ENCODE data around the gene LRCH2. TPM values are rescaled to one million over a fixed set of nuclear protein-coding genes. Genes with fewer than 3 reads are reported as not detected.

Gene LRCH2
- total RNA-seq, 4 donors from 2014 or later: 1.2 to 7.8 (median 4.5) TPM

DNA sequence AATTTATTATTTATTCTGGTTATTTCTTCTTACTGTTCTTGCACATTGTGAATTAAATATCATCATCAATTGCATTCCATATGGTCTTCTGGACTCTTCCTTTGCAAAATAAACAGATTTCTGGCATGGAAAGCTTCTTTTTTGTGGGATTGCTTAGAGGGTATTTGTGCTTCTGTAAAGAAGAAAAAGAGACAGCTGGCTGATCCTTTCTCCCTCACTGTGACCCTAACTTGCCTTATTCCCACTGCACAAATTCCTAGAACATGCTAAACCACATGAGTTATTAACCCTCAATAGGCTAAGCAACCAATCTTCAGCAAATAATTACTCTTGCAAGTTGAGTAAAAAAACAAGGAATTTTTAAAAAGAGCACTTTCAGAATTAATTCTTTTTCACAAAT is 23.8 kb upstream of the LRCH2 start:
- in situ Hi-C loops (cut with MboI; ENCODE audit: low pct_ligation_motif_present in 1 of 4, low pct_unique_long_range_greater_than_20kb in 1 of 4, low sequenced_read_pairs in 3 of 4): no loop called here
- Histone ChIP-seq H3K9me3 (no peaks in the 10 kb centered on the region), H3K36me3 (no peaks in the 10 kb centered on the region), H3K27ac (no peak overlapping the region), H3K27me3 (no peaks in the 10 kb centered on the region), H3K4me1 (no peaks in the 10 kb centered on the region), H3K4me3 (no peak overlapping the region)
- no peak for DNase-seq
- intact Hi-C loops (cut with DNase I; ENCODE audit: low total_unique reads): no loop called here
- TF ChIP-seq EP300 (IDR thresholded peaks at IDR 0.05; ENCODE audit: low read depth) (no peak), POLR2AphosphoS5 (IDR thresholded peaks at IDR 0.05) (no peak), CTCF (IDR thresholded peaks at IDR 0.05) (no peak), POLR2A (IDR thresholded peaks at IDR 0.05) (no peak)

DNA sequence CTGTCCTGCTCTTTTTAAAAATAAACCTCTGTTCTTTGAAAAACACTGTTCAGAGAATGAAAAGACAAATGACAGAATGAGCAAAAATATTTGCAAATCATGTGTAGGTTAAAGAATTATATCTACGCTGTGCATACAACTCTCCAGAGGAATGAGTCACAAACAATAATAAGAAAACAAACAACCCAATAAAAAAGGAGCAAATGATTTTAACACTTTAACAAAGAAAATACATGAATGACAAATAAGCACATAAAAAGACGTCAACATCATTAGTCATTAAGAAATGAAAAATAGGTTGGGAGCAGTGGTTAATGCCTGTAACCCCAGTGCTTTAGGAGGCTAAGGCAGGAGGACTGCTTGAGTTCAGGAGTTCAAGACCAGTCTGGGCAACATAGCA is 21.1 kb upstream of the LRCH2 start:
- no peak for DNase-seq
- no peaks in the 10 kb centered on the region for H3K27me3 ChIP-seq
- H3K4me3 ChIP-seq: no peak overlapping the region
- no peaks in the 10 kb centered on the region for H3K9me3 ChIP-seq
- intact Hi-C loops (cut with DNase I; ENCODE audit: low total_unique reads): no loop called here
- in situ Hi-C loops (cut with MboI; ENCODE audit: low pct_ligation_motif_present in 1 of 4, low pct_unique_long_range_greater_than_20kb in 1 of 4, low sequenced_read_pairs in 3 of 4): no loop called here
- TF ChIP-seq POLR2A (IDR thresholded peaks at IDR 0.05) (no peak), EP300 (IDR thresholded peaks at IDR 0.05; ENCODE audit: low read depth) (no peak), CTCF (IDR thresholded peaks at IDR 0.05) (no peak), POLR2AphosphoS5 (IDR thresholded peaks at IDR 0.05) (no peak)
- H3K36me3 ChIP-seq: no peaks in the 10 kb centered on the region
- no peak overlapping the region for H3K27ac ChIP-seq
- WGBS, 2 donors (ENCODE audit: low coverage in 1 of 2): 20 to 64% methylated on average over 1 to 2 of the region's 2 CpGs
- no peaks in the 10 kb centered on the region for H3K4me1 ChIP-seq

GRCh38 chrX:115251458-115252233 is 17.8 kb upstream of the LRCH2 start:
- H3K27ac ChIP-seq: no peak overlapping the region
- in situ Hi-C loops (cut with MboI; ENCODE audit: low pct_ligation_motif_present in 1 of 4, low pct_unique_long_range_greater_than_20kb in 1 of 4, low sequenced_read_pairs in 3 of 4): no loop called here
- no peak for DNase-seq
- WGBS, 2 donors (ENCODE audit: low coverage in 1 of 2): 58 to 100% methylated on average over 1 to 2 of the region's 2 CpGs
- no peak overlapping the region for H3K4me3 ChIP-seq
- no peaks in the 10 kb centered on the region for H3K36me3 ChIP-seq
- no peaks in the 10 kb centered on the region for H3K9me3 ChIP-seq
- TF ChIP-seq POLR2AphosphoS5 (IDR thresholded peaks at IDR 0.05) (no peak), POLR2A (IDR thresholded peaks at IDR 0.05) (no peak), CTCF (IDR thresholded peaks at IDR 0.05) (no peak), EP300 (IDR thresholded peaks at IDR 0.05; ENCODE audit: low read depth) (no peak)
- no peaks in the 10 kb centered on the region for H3K27me3 ChIP-seq
- intact Hi-C loops (cut with DNase I; ENCODE audit: low total_unique reads): no loop called here
- H3K4me1 ChIP-seq: no peaks in the 10 kb centered on the region

GRCh38 chrX:115237056-115237455 is 3.2 kb upstream of the LRCH2 start:
- TF ChIP-seq EP300 (IDR thresholded peaks at IDR 0.05; ENCODE audit: low read depth) (no peak), CTCF (IDR thresholded peaks at IDR 0.05) (no peak), POLR2A (IDR thresholded peaks at IDR 0.05) (no peak), POLR2AphosphoS5 (IDR thresholded peaks at IDR 0.05) (no peak)

More at GRCh38 chrX:115237056-115237455, 3.2 kb upstream of the LRCH2 start:
- no peaks in the 10 kb centered on the region for H3K27me3 ChIP-seq
- in situ Hi-C loops (cut with MboI; ENCODE audit: low pct_ligation_motif_present in 1 of 4, low pct_unique_long_range_greater_than_20kb in 1 of 4, low sequenced_read_pairs in 3 of 4): no loop called here
- no peaks in the 10 kb centered on the region for H3K9me3 ChIP-seq
- WGBS, 2 donors (ENCODE audit: low coverage in 1 of 2): 10 to 50% methylated on average over 1 of the region's 1 CpG
- DNase-seq: no peak
- H3K36me3 ChIP-seq: no peaks in the 10 kb centered on the region
- H3K27ac ChIP-seq: peak overlapping the region; percentile 21 to 40 (median 28)
- H3K4me1 ChIP-seq: no peaks in the 10 kb centered on the region
- intact Hi-C loops (cut with DNase I; ENCODE audit: low total_unique reads): no loop called here
- H3K4me3 ChIP-seq: no peak overlapping the region

All from transverse colon (tissue), 4 donors.